GM12878 (cell line): ENCODE measurements around the gene EIF4E1B. TPM values are rescaled to one million over a fixed set of nuclear protein-coding genes. Genes with fewer than 3 reads are reported as not detected.

Experiments
- ATAC-seq: fragments of 200-7000 bp; cut with Tn5 transposase; 3 replicates; pipeline ENCODE4 v1.9.1; 2020; ENCODE audit warnings: mild to moderate bottlenecking, moderate library complexity
- BruUV-seq: library from RNA; stranded (reverse); fragments of 400-500 nt; replicated peaks from 2 replicates; lab custom pipeline; 2021; lab: Mats Ljungman, UMichigan
- CTCF ChIA-PET: fragments of 300-600 bp; sonication (Branson Sonifier 250); formaldehyde crosslinking; extraction: SDS; loops from one replicate; lab custom pipeline; 2021; ENCODE audit warnings: inconsistent platforms; lab: Yijun Ruan, JAX
- POLR2A ChIA-PET: fragments of 350-600 bp; formaldehyde crosslinking; extraction: SDS; loops from one replicate; lab custom pipeline; 2021; ENCODE audit warnings: inconsistent platforms; lab: Charles Lee
- RAD21 ChIA-PET: fragments of 300-600 bp; sonication (Branson Sonifier 250); formaldehyde crosslinking; loops from one replicate; lab custom pipeline; 2023; ENCODE audit warnings: antibody characterized with exemption; ENCODE audit not compliant: unreplicated experiment; lab: Charles Lee
- SMC1A ChIA-PET: fragments of 300-600 bp; sonication (Branson Sonifier 250); formaldehyde crosslinking; loops from one replicate; lab custom pipeline; 2023; ENCODE audit not compliant: unreplicated experiment, uncharacterized antibody; lab: Charles Lee
- DNase-seq: peaks from one replicate; pipeline ENCODE4 v3.0.0-alpha.2; 2011; ENCODE audit warnings: low read depth, low spot score
- FAIRE-seq: peaks from 3 replicates; lab custom pipeline; 2011; peaks lifted over from hg19 to GRCh38; lab: Jason Lieb, UNC
- H2AFZ ChIP-seq: 2 replicates; pipeline ENCODE4 v1.6.0; 2011; ENCODE audit warnings: low read depth, low read length, control low read depth; ENCODE audit not compliant: control insufficient read depth
- H3K27ac ChIP-seq: 2 replicates; pipeline ENCODE4 v1.5.1; 2011; ENCODE audit warnings: control low read depth; ENCODE audit not compliant: control insufficient read depth, insufficient read depth
- H3K27me3 ChIP-seq, 2 experiments: replicated peaks in 1 of 2; 2 replicates each; pipeline versions ENCODE4 v1.6.0 to v1.6.1; 2011; ENCODE audit warnings: low read length in 1 of 2; ENCODE audit not compliant: control insufficient read depth in 2 of 2, insufficient read depth in 2 of 2
- H3K36me3 ChIP-seq, 2 experiments: 2 replicates each; pipeline ENCODE4 v1.5.1; 2011; ENCODE audit warnings: low read length in 1 of 2; ENCODE audit not compliant: control insufficient read depth in 2 of 2, insufficient read depth in 2 of 2
- H3K4me1 ChIP-seq: 2 replicates; pipeline ENCODE4 v1.6.1; 2011; ENCODE audit warnings: mild to moderate bottlenecking, low read length, moderate library complexity, mixed read lengths; ENCODE audit not compliant: control insufficient read depth, insufficient read depth
- H3K4me2 ChIP-seq: 2 replicates; pipeline ENCODE4 v1.6.0; 2011; ENCODE audit warnings: control low read depth; ENCODE audit not compliant: control insufficient read depth, insufficient read depth
- H3K4me3 ChIP-seq: fragments of 200-600 bp; sonication (generic); 2 replicates; pipeline ENCODE4 v1.5.1; 2016
- H3K79me2 ChIP-seq: 2 replicates; pipeline ENCODE4 v1.6.0; 2011; ENCODE audit warnings: low read length; ENCODE audit not compliant: control insufficient read depth, insufficient read depth
- H3K9ac ChIP-seq: 2 replicates; pipeline ENCODE4 v1.8.0; 2011; ENCODE audit warnings: low read length, control low read depth, mixed read lengths; ENCODE audit not compliant: control insufficient read depth, insufficient read depth
- H3K9me3 ChIP-seq: replicated peaks from 3 replicates; pipeline ENCODE4 v1.5.1; 2011; ENCODE audit warnings: mild to moderate bottlenecking, low read length; ENCODE audit not compliant: control insufficient read depth, insufficient read depth
- H4K20me1 ChIP-seq: 2 replicates; pipeline ENCODE4 v1.6.0; 2011; ENCODE audit not compliant: control insufficient read depth, insufficient read depth
- WGBS: methylation state at CpG from one replicate; pipeline ENCODE4 v1.1.6; 2016; ENCODE audit warnings: low lambda C conversion rate; ENCODE audit not compliant: insufficient replicate concordance, insufficient coverage; ENCODE audit errors: missing lambda C conversion rate; 5-methylcytosine and 5-hydroxymethylcytosine counted together
- in situ Hi-C: fragments of 300-500 bp; cut with MboI; formaldehyde crosslinking; loops from 9 replicates; pipeline ENCODE4 v1.14.3; 2018; ENCODE audit warnings: mixed read lengths
- intact Hi-C: fragments of 100-400 bp; cut with micrococcal nuclease; formaldehyde crosslinking; loops from one replicate; pipeline ENCODE4 v1.14.2; 2022; ENCODE audit not compliant: unreplicated experiment
- polyA plus RNA-seq, 11 experiments: library from polyadenylated mRNA; depleted of rRNA in 4 of 11; unstranded in 6 of 11; stranded (reverse) in 5 of 11; fragments of >200 nt; fragmentation: Nextera tagmentation in 4 of 11; fragmentation: Illumina TruSeq in 1 of 11; extraction: Ambion mirVana in 4 of 11; extraction: Trizol in 1 of 11; gene quantifications; 1 replicate in 1 of 11; 2 replicates in 10 of 11; pipeline versions ENCODE4 v1.2.1 to v1.2.3, GENCODE V29; 2011 to 2016; ENCODE audit warnings: inconsistent platforms in 2 of 11, missing spikeins in 2 of 11, low read depth in 1 of 11
- total RNA-seq, 4 experiments: library from RNA; depleted of rRNA in 3 of 4; stranded (reverse); fragments of >200 nt in 3 of 4; fragmentation: Illumina TruSeq in 1 of 4; extraction: Trizol in 1 of 4; gene quantifications; 2 replicates each; pipeline versions ENCODE4 v1.2.1 to v1.2.3, GENCODE V29; 2013 to 2021
- TF ChIP-seq, protein P1 (sequence below): IDR thresholded peaks from 2 replicates; pipeline ENCODE4 v1.6.1; 2012; ENCODE audit warnings: improper control_type of control experiment, low read depth, low read length; ENCODE audit not compliant: insufficient replicate concordance
- TF ChIP-seq, protein P2 (sequence below): fragments of 450-650 bp; IDR thresholded peaks from 2 replicates; pipeline ENCODE4 v1.6.1; 2017; ENCODE audit warnings: mild to moderate bottlenecking

EIF4E1B gene
- total and polyA plus RNA-seq, 10 of the 15 experiments (the other 5 are each of a cell fraction or from before 2014, with no cell fraction given): not detected

- TF ChIP-seq, protein P1, sequence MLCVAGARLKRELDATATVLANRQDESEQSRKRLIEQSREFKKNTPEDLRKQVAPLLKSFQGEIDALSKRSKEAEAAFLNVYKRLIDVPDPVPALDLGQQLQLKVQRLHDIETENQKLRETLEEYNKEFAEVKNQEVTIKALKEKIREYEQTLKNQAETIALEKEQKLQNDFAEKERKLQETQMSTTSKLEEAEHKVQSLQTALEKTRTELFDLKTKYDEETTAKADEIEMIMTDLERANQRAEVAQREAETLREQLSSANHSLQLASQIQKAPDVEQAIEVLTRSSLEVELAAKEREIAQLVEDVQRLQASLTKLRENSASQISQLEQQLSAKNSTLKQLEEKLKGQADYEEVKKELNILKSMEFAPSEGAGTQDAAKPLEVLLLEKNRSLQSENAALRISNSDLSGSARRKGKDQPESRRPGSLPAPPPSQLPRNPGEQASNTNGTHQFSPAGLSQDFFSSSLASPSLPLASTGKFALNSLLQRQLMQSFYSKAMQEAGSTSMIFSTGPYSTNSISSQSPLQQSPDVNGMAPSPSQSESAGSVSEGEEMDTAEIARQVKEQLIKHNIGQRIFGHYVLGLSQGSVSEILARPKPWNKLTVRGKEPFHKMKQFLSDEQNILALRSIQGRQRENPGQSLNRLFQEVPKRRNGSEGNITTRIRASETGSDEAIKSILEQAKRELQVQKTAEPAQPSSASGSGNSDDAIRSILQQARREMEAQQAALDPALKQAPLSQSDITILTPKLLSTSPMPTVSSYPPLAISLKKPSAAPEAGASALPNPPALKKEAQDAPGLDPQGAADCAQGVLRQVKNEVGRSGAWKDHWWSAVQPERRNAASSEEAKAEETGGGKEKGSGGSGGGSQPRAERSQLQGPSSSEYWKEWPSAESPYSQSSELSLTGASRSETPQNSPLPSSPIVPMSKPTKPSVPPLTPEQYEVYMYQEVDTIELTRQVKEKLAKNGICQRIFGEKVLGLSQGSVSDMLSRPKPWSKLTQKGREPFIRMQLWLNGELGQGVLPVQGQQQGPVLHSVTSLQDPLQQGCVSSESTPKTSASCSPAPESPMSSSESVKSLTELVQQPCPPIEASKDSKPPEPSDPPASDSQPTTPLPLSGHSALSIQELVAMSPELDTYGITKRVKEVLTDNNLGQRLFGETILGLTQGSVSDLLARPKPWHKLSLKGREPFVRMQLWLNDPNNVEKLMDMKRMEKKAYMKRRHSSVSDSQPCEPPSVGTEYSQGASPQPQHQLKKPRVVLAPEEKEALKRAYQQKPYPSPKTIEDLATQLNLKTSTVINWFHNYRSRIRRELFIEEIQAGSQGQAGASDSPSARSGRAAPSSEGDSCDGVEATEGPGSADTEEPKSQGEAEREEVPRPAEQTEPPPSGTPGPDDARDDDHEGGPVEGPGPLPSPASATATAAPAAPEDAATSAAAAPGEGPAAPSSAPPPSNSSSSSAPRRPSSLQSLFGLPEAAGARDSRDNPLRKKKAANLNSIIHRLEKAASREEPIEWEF: no peak
- TF ChIP-seq, protein P2, sequence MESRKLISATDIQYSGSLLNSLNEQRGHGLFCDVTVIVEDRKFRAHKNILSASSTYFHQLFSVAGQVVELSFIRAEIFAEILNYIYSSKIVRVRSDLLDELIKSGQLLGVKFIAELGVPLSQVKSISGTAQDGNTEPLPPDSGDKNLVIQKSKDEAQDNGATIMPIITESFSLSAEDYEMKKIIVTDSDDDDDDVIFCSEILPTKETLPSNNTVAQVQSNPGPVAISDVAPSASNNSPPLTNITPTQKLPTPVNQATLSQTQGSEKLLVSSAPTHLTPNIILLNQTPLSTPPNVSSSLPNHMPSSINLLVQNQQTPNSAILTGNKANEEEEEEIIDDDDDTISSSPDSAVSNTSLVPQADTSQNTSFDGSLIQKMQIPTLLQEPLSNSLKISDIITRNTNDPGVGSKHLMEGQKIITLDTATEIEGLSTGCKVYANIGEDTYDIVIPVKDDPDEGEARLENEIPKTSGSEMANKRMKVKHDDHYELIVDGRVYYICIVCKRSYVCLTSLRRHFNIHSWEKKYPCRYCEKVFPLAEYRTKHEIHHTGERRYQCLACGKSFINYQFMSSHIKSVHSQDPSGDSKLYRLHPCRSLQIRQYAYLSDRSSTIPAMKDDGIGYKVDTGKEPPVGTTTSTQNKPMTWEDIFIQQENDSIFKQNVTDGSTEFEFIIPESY: no peak
Measured at GRCh38 chr5:176659512-176659839, 29.0 kb downstream of the EIF4E1B start (continued).

- Histone ChIP-seq H3K9ac (no peak overlapping the region), H3K36me3 (no peaks in the 10 kb centered on the region), H4K20me1 (no peaks in the 10 kb centered on the region; the same call in 1 of the 2 replicates), H3K4me2 (no peak overlapping the region), H3K27me3 (no peaks in the 10 kb centered on the region), H3K4me1 (peaks cover 16% of the 10 kb centered on the region), H2AFZ (no peak overlapping the region), H3K9me3 (no peaks in the 10 kb centered on the region), H3K4me3 (no peak overlapping the region), H3K27ac (no peak overlapping the region), H3K79me2 (no peaks in the 10 kb centered on the region)
- WGBS: 38% methylated on average over 4 of the region's 4 CpGs
- DNase-seq (no peak), ATAC-seq (no peak), FAIRE-seq (no peak)
- TF ChIP-seq, protein P2: no peak
- RAD21 ChIA-PET: interaction anchor here (0.5 to 4.8 kb wide), 42 partner anchors 9 to 930 kb away, joined by 3 to 43 read pairs (median 5); partner anchors contain the start of genes CLTB, FGFR4 and TSPAN17
- intact Hi-C loops: loop anchor here (1.0 to 5.0 kb wide), 4 partner anchors 84 to 453 kb away; no protein-coding TSS in a partner anchor
- in situ Hi-C loops: loop anchor here (5.0 kb wide), 1 partner anchor 297 kb away; no protein-coding TSS in a partner anchor
- SMC1A ChIA-PET: interaction anchor here (0.6 to 2.3 kb wide), 35 partner anchors 8 to 639 kb away, joined by 3 to 35 read pairs (median 4); partner anchors contain the start of gene TSPAN17
- POLR2A ChIA-PET: interaction anchor here (0.9 kb wide), 1 partner anchor 12 kb away, joined by 5 read pairs; the partner anchor contains the start of gene TSPAN17
- CTCF ChIA-PET: interaction anchor here (0.6 to 6.3 kb wide), 105 partner anchors 8 to 835 kb away, joined by 3 to 102 read pairs (median 4); partner anchors contain the start of genes CDHR2, CLTB, FGFR4 and GPRIN1
- BruUV-seq: no TSS peak
Measured at GRCh38 chr5:176659860-176660461, 29.5 kb downstream of the EIF4E1B start.
